GM12878 (cell line): ENCODE results near the gene MED13. TPM values are rescaled to one million over a fixed set of nuclear protein-coding genes. Genes with fewer than 3 reads are reported as not detected.
A peak's percentile ranks its signal among the peaks of the same experiment; 100 is the strongest.

Source experiments
- CBX3 ChIP-seq: fragments of 200-600 bp; sonication (generic); IDR thresholded peaks from 2 replicates; pipeline ENCODE4 v1.6.1; 2016; ENCODE audit warnings: low read depth, borderline replicate concordance
- CEBPB ChIP-seq, 2 experiments: fragments of 150-350 bp in 1 of 2; IDR thresholded peaks; 2 replicates each; pipeline ENCODE4 v1.6.1; 2012 to 2014; ENCODE audit warnings: low read depth in 2 of 2, low read length in 2 of 2, borderline replicate concordance in 1 of 2, inconsistent platforms in 1 of 2
- EED ChIP-seq: sonication (generic); IDR thresholded peaks from 2 replicates; pipeline ENCODE4 v1.6.1; 2016; ENCODE audit warnings: antibody characterized with exemption, low read depth
- HDAC2 ChIP-seq: fragments of 200-600 bp; sonication (generic); IDR thresholded peaks from 2 replicates; pipeline ENCODE4 v1.6.1; 2017
- IRF4 ChIP-seq: IDR thresholded peaks from 2 replicates; pipeline ENCODE4 v1.6.1; 2011; ENCODE audit warnings: low read depth, low read length
- IRF5 ChIP-seq: fragments of 450-650 bp; IDR thresholded peaks from 2 replicates; pipeline ENCODE4 v1.6.1; 2017; ENCODE audit warnings: borderline replicate concordance
- KAT2A ChIP-seq: conservative IDR thresholded peaks from 2 replicates; pipeline ENCODE4 v1.6.1; 2011; ENCODE audit warnings: low read depth, low read length; ENCODE audit not compliant: control insufficient read depth
- KLF5 ChIP-seq: fragments of 450-650 bp; IDR thresholded peaks from 2 replicates; pipeline ENCODE4 v1.6.1; 2014; ENCODE audit warnings: mild to moderate bottlenecking; ENCODE audit not compliant: partially characterized antibody
- LARP7 ChIP-seq: fragments of 450-650 bp; IDR thresholded peaks from 2 replicates; pipeline ENCODE4 v1.6.1; 2017; ENCODE audit warnings: mild to moderate bottlenecking
- MEF2A ChIP-seq: IDR thresholded peaks from 2 replicates; pipeline ENCODE4 v1.6.1; 2011; ENCODE audit warnings: low read depth, mild to moderate bottlenecking, low read length, moderate library complexity; ENCODE audit not compliant: insufficient read depth
- MTA2 ChIP-seq: fragments of 450-650 bp; IDR thresholded peaks from 2 replicates; pipeline ENCODE4 v1.6.1; 2016; ENCODE audit warnings: low read depth, mild to moderate bottlenecking, moderate library complexity
- MTA3 ChIP-seq: IDR thresholded peaks from 2 replicates; pipeline ENCODE4 v1.6.1; 2012; ENCODE audit warnings: low read length, inconsistent platforms, borderline replicate concordance
- MYB ChIP-seq: fragments of 150-350 bp; IDR thresholded peaks from 2 replicates; pipeline ENCODE4 v1.6.1; 2014; ENCODE audit warnings: mild to moderate bottlenecking, low read depth, low read length, borderline replicate concordance
- POLR2A ChIP-seq: IDR thresholded peaks from 2 replicates; pipeline ENCODE4 v1.6.1; 2011; ENCODE audit warnings: low read depth, mild to moderate bottlenecking, low read length
- RBBP5 ChIP-seq: fragments of 200-600 bp; sonication (generic); conservative IDR thresholded peaks from 2 replicates; pipeline ENCODE4 v1.6.1; 2016
- RCOR1 ChIP-seq: conservative IDR thresholded peaks from 2 replicates; pipeline ENCODE4 v1.6.1; 2012; ENCODE audit warnings: low read depth, low read length, improper control_type of control experiment
- RELB ChIP-seq: fragments of 450-650 bp; IDR thresholded peaks from 2 replicates; pipeline ENCODE4 v1.6.1; 2017; ENCODE audit warnings: low read depth, mild to moderate bottlenecking, moderate library complexity
- REST ChIP-seq: IDR thresholded peaks from 2 replicates; pipeline ENCODE4 v1.6.1; 2012; ENCODE audit warnings: mild to moderate bottlenecking, low read depth, low read length
- SIX5 ChIP-seq: IDR thresholded peaks from 2 replicates; pipeline ENCODE4 v1.6.1; 2011; ENCODE audit warnings: mild to moderate bottlenecking, low read depth, low read length, moderate library complexity; ENCODE audit not compliant: severe bottlenecking
- SP1 ChIP-seq: IDR thresholded peaks from one replicate; pipeline ENCODE4 v1.6.1; 2011; ENCODE audit warnings: low read depth, low read length
- ZNF24 ChIP-seq: fragments of 450-650 bp; IDR thresholded peaks from 2 replicates; pipeline ENCODE4 v1.6.1; 2017; ENCODE audit warnings: antibody characterized with exemption, mild to moderate bottlenecking
- ZZZ3 ChIP-seq: IDR thresholded peaks from 2 replicates; pipeline ENCODE4 v1.6.1; 2011; ENCODE audit warnings: low read depth; ENCODE audit not compliant: control insufficient read depth, insufficient read length
- polyA plus RNA-seq, 11 experiments: library from polyadenylated mRNA; depleted of rRNA in 4 of 11; unstranded in 6 of 11; stranded (reverse) in 5 of 11; fragments of >200 nt; fragmentation: Nextera tagmentation in 4 of 11; fragmentation: Illumina TruSeq in 1 of 11; extraction: Ambion mirVana in 4 of 11; extraction: Trizol in 1 of 11; gene quantifications; 1 replicate in 1 of 11; 2 replicates in 10 of 11; pipeline versions ENCODE4 v1.2.1 to v1.2.3, GENCODE V29; 2011 to 2016; ENCODE audit warnings: inconsistent platforms in 2 of 11, missing spikeins in 2 of 11, low read depth in 1 of 11
- total RNA-seq, 4 experiments: library from RNA; depleted of rRNA in 3 of 4; stranded (reverse); fragments of >200 nt in 3 of 4; fragmentation: Illumina TruSeq in 1 of 4; extraction: Trizol in 1 of 4; gene quantifications; 2 replicates each; pipeline versions ENCODE4 v1.2.1 to v1.2.3, GENCODE V29; 2013 to 2021
- TF ChIP-seq, protein P1 (sequence below): fragments of 450-650 bp; IDR thresholded peaks from 2 replicates; pipeline ENCODE4 v1.6.1; 2016; ENCODE audit warnings: mild to moderate bottlenecking

MED13 gene
- total and polyA plus RNA-seq, 10 of the 15 experiments (the other 5 are each of a cell fraction or from before 2014, with no cell fraction given), result 4.6 to 49.7 (median 21.3) TPM

DNA sequence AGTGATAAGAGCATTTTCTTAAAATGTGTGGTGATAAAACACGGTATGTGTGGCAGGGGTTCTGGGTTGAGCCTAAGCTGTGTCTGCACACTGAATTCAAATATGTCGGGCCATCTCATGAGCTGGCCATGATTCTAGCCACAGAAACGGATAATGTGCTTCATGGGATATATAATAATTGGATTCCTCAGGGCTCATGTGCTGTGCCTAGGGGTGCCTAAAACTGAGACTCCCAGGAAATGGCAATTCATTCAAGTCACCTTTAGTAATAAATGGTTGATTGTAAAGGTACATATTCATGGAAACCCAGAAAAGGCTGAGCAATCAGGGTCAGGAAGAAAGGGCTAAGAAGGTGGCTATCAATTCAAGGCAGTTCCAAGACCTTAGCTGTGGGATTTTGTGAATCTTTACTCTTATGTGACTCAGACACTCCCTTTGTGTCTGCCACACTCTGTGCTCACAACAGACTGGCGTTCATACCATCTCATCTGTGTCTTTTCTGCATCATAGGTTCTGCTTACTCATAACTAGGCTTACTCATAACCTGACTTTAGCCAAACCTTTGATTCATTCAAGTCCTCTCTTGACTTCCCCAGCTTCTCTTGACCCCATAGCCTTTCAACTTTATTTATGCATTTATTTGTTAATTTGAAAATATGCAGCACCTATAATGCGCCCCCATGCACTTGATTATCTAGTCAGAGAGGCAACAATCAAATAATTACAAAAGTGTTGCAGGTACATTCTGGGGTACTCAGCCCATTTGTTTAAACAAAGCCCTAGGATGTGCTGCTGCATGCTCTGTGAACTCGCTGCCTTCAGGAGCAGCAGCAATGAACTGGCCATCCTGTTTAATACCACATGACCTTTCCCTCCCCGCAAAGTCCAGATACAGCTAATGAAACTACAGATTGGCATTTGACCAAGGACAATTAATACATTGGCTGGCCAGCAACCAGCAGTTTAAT is 28.4 kb upstream of the MED13 start (continued):
- no peak for TF ChIP-seq REST
- TF ChIP-seq IRF4, result peak; percentile 99
- TF ChIP-seq SP1, result peak; percentile 48
- 0 out of 2 replicates have a peak, but pooled peaks have one; percentile 43 for TF ChIP-seq RCOR1
- TF ChIP-seq HDAC2, result 0 out of 2 replicates have a peak, but pooled peaks have one; percentile 72
- no peak for TF ChIP-seq CBX3
- TF ChIP-seq, protein P1, sequence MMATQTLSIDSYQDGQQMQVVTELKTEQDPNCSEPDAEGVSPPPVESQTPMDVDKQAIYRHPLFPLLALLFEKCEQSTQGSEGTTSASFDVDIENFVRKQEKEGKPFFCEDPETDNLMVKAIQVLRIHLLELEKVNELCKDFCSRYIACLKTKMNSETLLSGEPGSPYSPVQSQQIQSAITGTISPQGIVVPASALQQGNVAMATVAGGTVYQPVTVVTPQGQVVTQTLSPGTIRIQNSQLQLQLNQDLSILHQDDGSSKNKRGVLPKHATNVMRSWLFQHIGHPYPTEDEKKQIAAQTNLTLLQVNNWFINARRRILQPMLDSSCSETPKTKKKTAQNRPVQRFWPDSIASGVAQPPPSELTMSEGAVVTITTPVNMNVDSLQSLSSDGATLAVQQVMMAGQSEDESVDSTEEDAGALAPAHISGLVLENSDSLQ, result peak; percentile 66; the same call in 1 of the 2 replicates
- peak; percentile 91 for TF ChIP-seq MTA3
- peak; percentile 62; the same call in 1 of the 2 replicates for TF ChIP-seq RELB
- no peak for TF ChIP-seq KAT2A
- TF ChIP-seq MEF2A, result 0 out of 2 replicates have a peak, but pooled peaks have one; percentile 11
- TF ChIP-seq POLR2A, result peak; percentile 26; the same call in 1 of the 2 replicates
- TF ChIP-seq LARP7, result no peak
- TF ChIP-seq SIX5, result no peak
- peak in 1 of 2 experiments; percentile 82; a peak in 2 of 4 replicates for TF ChIP-seq CEBPB (IDR thresholded peaks at IDR 0.05; ENCODE audit: borderline replicate concordance in 1 of 2, low read depth in 2 of 2, low read length in 2 of 2)
- no peak for TF ChIP-seq ZZZ3
- TF ChIP-seq RBBP5, result no peak
- peak; percentile 57; the same call in 1 of the 2 replicates for TF ChIP-seq ZNF24
- peak; percentile 81 for TF ChIP-seq MTA2
- no peak for TF ChIP-seq IRF5
- TF ChIP-seq MYB, result no peak
- TF ChIP-seq EED, result peak; percentile 76
- TF ChIP-seq KLF5, result peak; percentile 51
